HG02970 (cell line): ENCODE measurements around the gene ZNF440.
"Not testable (repeated sequence)": the region's sequence is repeated elsewhere in the genome, so short reads cannot be mapped to it uniquely, and the experiment has no call there.

Experiments used
- ATAC-seq: cut with Tn5 transposase; IDR thresholded peaks from one replicate; pipeline ENCODE4 v1.9.1; 2021; ENCODE audit warnings: mild to moderate bottlenecking, moderate library complexity, moderate number of reproducible peaks; ENCODE audit not compliant: unreplicated experiment, low FRiP score

Gene ZNF440

GRCh38 chr19:11814029-11814699 is at the start of gene ZNF440:
Gene ZNF440 (plus strand): TSS chr19:11814273. CDS start chr19:11814448, 175 bp downstream.
- ATAC-seq = peak; percentile 99

GRCh38 chr19:11766597-11767591 is 47.2 kb upstream of the ZNF440 start, which contains the start of gene ZNF441:
Gene ZNF441 (plus strand): TSS chr19:11767000. CDS start chr19:11767194, 194 bp downstream.
- ATAC-seq = peak; percentile 80

GRCh38 chr19:11767633-11768133 is 46.4 kb upstream of the ZNF440 start:
- ATAC-seq = peak; percentile 35

- ATAC-seq = no peak
Measured at GRCh38 chr19:11769995-11770394, 44.1 kb upstream of the ZNF440 start.

GRCh38 chr19:11771520-11771919 is 42.6 kb upstream of the ZNF440 start:
- not testable (repeated sequence) for ATAC-seq

GRCh38 chr19:11776669-11777068 is 37.4 kb upstream of the ZNF440 start:
- ATAC-seq = not testable (repeated sequence)

GRCh38 chr19:11780431-11781020 is 33.5 kb upstream of the ZNF440 start:
- no peak for ATAC-seq

- ATAC-seq = no peak
Measured at GRCh38 chr19:11781295-11782057, 32.6 kb upstream of the ZNF440 start.

GRCh38 chr19:11783767-11784166 is 30.3 kb upstream of the ZNF440 start:
- ATAC-seq = no peak

GRCh38 chr19:11784356-11784755 is 29.7 kb upstream of the ZNF440 start:
- ATAC-seq = no peak

GRCh38 chr19:11787536-11787935 is 26.5 kb upstream of the ZNF440 start:
- ATAC-seq = no peak

- no peak for ATAC-seq
Measured at GRCh38 chr19:11792942-11793341, 21.1 kb upstream of the ZNF440 start.

GRCh38 chr19:11797491-11797890 is 16.6 kb upstream of the ZNF440 start:
- peak; percentile 60 for ATAC-seq

- peak; percentile 73 for ATAC-seq
Measured at GRCh38 chr19:11798391-11799330, 15.4 kb upstream of the ZNF440 start, which contains the start of gene ZNF491. Gene ZNF491 (plus strand): TSS chr19:11798523. CDS start chr19:11805954, 7,431 bp downstream.

- ATAC-seq = no peak
Measured at GRCh38 chr19:11806354-11807098, 7.5 kb upstream of the ZNF440 start.

GRCh38 chr19:11807099-11807380 is 7.0 kb upstream of the ZNF440 start:
- ATAC-seq = no peak

GRCh38 chr19:11813703-11814028 is 407 bp upstream of the ZNF440 start:
- ATAC-seq = no peak

- no peak for ATAC-seq
Measured at GRCh38 chr19:11814700-11815035, 595 bp downstream of the ZNF440 start.
